ENCODE measurements around the gene LMAN1L. TPM values are rescaled to one million over a fixed set of nuclear protein-coding genes. Genes with fewer than 3 reads are reported as not detected.

The LMAN1L gene
- total RNA-seq, 1 donor from 2014 or later = 2.2 TPM

GRCh38 chr15:74787251-74788041 is 25.2 kb upstream of the LMAN1L start:
- intact Hi-C loops (cut with micrococcal nuclease) = loop anchor here (1.0 to 5.0 kb wide), 7 partner anchors 10 to 665 kb away; partner anchors contain the start of genes ARID3B, NEIL1 and SIN3A
- H3K36me3 Mint-ChIP-seq (ENCODE audit: low read depth) = peaks cover 72% of the 10 kb centered on the region
- no peak for TF ChIP-seq CTCF (IDR thresholded peaks at IDR 0.05)
- H3K4me3 Mint-ChIP-seq = peak overlapping the region; percentile 89
- peak; percentile 60 for ATAC-seq (ENCODE audit: low read depth)
- no peaks in the 10 kb centered on the region for H3K9me3 Mint-ChIP-seq
- POLR2A ChIA-PET = interaction anchor here (0.7 to 32.5 kb wide), 28 partner anchors 5 to 666 kb away, joined by 3 to 2569 read pairs (median 4); partner anchors contain the start of genes CLK3, COX5A, CSK and CYP1A1
- H3K4me1 Mint-ChIP-seq = peaks cover 90% of the 10 kb centered on the region
- CTCF ChIA-PET = interaction anchor here (0.8 to 26.2 kb wide), 8 partner anchors 11 to 402 kb away, joined by 3 to 1146 read pairs (median 4); partner anchors contain the start of gene CSK
- DNase-seq = peak; percentile 82
- H3K27ac Mint-ChIP-seq = peak overlapping the region; percentile 99
- H3K27me3 Mint-ChIP-seq = no peaks in the 10 kb centered on the region

GRCh38 chr15:74788042-74788682 is 24.5 kb upstream of the LMAN1L start:
- peaks cover 73% of the 10 kb centered on the region for H3K36me3 Mint-ChIP-seq (ENCODE audit: low read depth)
- ChIA-PET CTCF (interaction anchor here (1.0 to 26.2 kb wide), 6 partner anchors 10 to 403 kb away, joined by 3 to 1146 read pairs (median 6); partner anchors contain the start of gene CSK), POLR2A (interaction anchor here (0.7 to 32.5 kb wide), 26 partner anchors 5 to 666 kb away, joined by 3 to 2569 read pairs (median 4); partner anchors contain the start of genes CLK3, COX5A, CSK and CYP1A1)
- no peaks in the 10 kb centered on the region for H3K27me3 Mint-ChIP-seq
- H3K4me3 Mint-ChIP-seq = peak overlapping the region; percentile 89
- intact Hi-C loops (cut with micrococcal nuclease) = loop anchor here (1.0 to 5.0 kb wide), 5 partner anchors 12 to 664 kb away; partner anchors contain the start of genes ARID3B, NEIL1 and SIN3A
- peak overlapping the region; percentile 99 for H3K27ac Mint-ChIP-seq
- ATAC-seq (ENCODE audit: low read depth) = peak; percentile 5
- no peak for DNase-seq
- no peaks in the 10 kb centered on the region for H3K9me3 Mint-ChIP-seq
- peaks cover 97% of the 10 kb centered on the region for H3K4me1 Mint-ChIP-seq
- TF ChIP-seq CTCF (IDR thresholded peaks at IDR 0.05) = no peak

DNA sequence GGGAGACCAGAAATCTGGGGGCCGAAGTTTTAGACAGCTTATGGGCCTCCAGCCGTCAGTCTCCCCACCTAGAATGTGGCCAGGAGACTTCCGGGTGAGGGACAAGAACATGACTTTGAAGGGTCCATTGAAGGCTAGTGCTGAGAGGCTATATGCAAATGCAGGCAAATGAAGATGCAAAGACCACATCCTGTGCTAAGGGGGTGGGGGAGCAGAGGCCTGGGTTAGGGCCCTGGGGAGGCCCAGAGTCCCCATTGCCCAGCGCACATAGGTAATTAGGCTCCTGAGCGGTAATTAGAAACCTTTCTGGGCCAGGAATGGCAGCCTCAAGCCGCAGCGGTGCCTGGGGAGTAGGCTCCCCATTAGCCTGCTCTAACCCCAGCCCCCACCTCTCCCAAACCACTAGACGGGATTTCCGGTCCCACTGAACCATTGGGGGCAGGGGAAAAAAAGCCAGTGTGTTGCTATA is 23.9 kb upstream of the LMAN1L start:
- ChIA-PET CTCF (interaction anchor here (1.0 to 26.2 kb wide), 6 partner anchors 10 to 403 kb away, joined by 3 to 1146 read pairs (median 4); partner anchors contain the start of gene CSK), POLR2A (interaction anchor here (0.7 to 32.5 kb wide), 16 partner anchors 4 to 852 kb away, joined by 3 to 2569 read pairs (median 7); partner anchors contain the start of genes CLK3, CSK, CYP1A1 and SIN3A)
- Mint-ChIP-seq H3K9me3 (no peaks in the 10 kb centered on the region), H3K27ac (peak overlapping the region; percentile 99), H3K4me3 (peak overlapping the region; percentile 89), H3K36me3 (ENCODE audit: low read depth) (peaks cover 71% of the 10 kb centered on the region), H3K4me1 (peaks cover 99% of the 10 kb centered on the region), H3K27me3 (no peaks in the 10 kb centered on the region)
- no peak for TF ChIP-seq CTCF (IDR thresholded peaks at IDR 0.05)
- DNase-seq = peak; percentile 63
- peak; percentile 29 for ATAC-seq (ENCODE audit: low read depth)
- intact Hi-C loops (cut with micrococcal nuclease) = loop anchor here (1.0 to 5.0 kb wide), 5 partner anchors 12 to 664 kb away; partner anchors contain the start of genes ARID3B, NEIL1 and SIN3A

DNA sequence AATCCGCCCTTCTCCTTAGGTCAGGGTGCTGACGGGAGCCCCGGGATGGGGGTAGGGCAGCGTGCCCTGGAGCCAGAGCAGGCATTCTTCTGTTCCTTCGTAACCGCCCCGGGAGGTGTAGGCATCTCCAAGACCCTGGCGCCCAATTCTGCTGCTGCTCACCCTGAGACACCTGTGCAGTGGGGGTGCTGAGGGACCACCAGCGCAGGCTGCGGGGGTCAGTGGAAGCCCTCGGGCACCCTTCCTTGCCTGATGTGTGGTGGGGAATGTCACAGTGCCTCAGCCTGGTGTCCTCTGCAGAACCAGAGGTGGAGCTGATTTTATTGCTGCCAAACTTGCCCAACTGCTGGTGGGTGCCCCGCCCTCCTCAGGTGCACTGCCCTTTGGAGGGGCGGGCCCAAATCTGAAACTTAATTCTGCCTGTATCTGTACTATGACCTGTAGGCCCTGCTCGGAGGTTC is 23.4 kb upstream of the LMAN1L start:
- DNase-seq (no peak), ATAC-seq (ENCODE audit: low read depth) (peak; percentile 12)
- CTCF ChIA-PET = interaction anchor here (1.2 to 26.2 kb wide), 3 partner anchors 9 to 159 kb away, joined by 3 to 1146 read pairs (median 134); partner anchors contain the start of gene CSK
- peak overlapping the region; percentile 99 for H3K27ac Mint-ChIP-seq
- POLR2A ChIA-PET = interaction anchor here (0.6 to 32.5 kb wide), 11 partner anchors 4 to 851 kb away, joined by 3 to 2569 read pairs (median 7); partner anchors contain the start of genes CSK and SIN3A
- intact Hi-C loops (cut with micrococcal nuclease) = loop anchor here (2.0 to 5.0 kb wide), 4 partner anchors 247 to 663 kb away; partner anchors contain the start of genes ARID3B, NEIL1 and SIN3A
- H3K27me3 Mint-ChIP-seq = no peaks in the 10 kb centered on the region
- H3K9me3 Mint-ChIP-seq = no peaks in the 10 kb centered on the region
- no peak for TF ChIP-seq CTCF (IDR thresholded peaks at IDR 0.05)
- H3K4me3 Mint-ChIP-seq = peak overlapping the region; percentile 89
- peaks cover 97% of the 10 kb centered on the region for H3K4me1 Mint-ChIP-seq
- H3K36me3 Mint-ChIP-seq (ENCODE audit: low read depth) = peaks cover 69% of the 10 kb centered on the region

All from activated B cell treated with CpG ODN at 0.5 μM for 24 hours (primary cell).